Stomach (tissue), 9 donors: ENCODE measurements around the gene ASB8. TPM values are rescaled to one million over a fixed set of nuclear protein-coding genes. Genes with fewer than 3 reads are reported as not detected.

Source experiments
- DNase-seq, 2 donors: peaks; one replicate each; pipeline versions ENCODE4 v3.0.0 to v3.0.0-alpha.2; 2013 to 2019
- H3K27ac ChIP-seq, 5 donors: fragments of 200-600 bp in 4 of 5; sonication (generic) in 4 of 5; one replicate each; pipeline ENCODE4 v1.5.1; 2013 to 2019; ENCODE audit warnings: mild to moderate bottlenecking in 1 of 5, moderate library complexity in 1 of 5
- H3K27me3 ChIP-seq, 3 donors: fragments of 200-600 bp; sonication (generic); one replicate each; pipeline ENCODE4 v1.5.1; 2017 to 2019; ENCODE audit warnings: mixed run types in 1 of 3
- H3K36me3 ChIP-seq, 4 donors: fragments of 200-600 bp; sonication (generic); 1 replicate in 3 of 4; 2 replicates in 1 of 4; pipeline ENCODE4 v1.5.1; 2016 to 2019
- H3K4me1 ChIP-seq, 4 donors: fragments of 200-600 bp; sonication (generic); one replicate each; pipeline ENCODE4 v1.5.1; 2016 to 2019
- H3K4me3 ChIP-seq, 4 donors: fragments of 200-600 bp; sonication (generic) in 3 of 4; one replicate each; pipeline ENCODE4 v1.5.1; 2016 to 2019; ENCODE audit warnings: mild to moderate bottlenecking in 1 of 4
- H3K9me3 ChIP-seq, 4 donors: fragments of 200-600 bp; sonication (generic); one replicate each; pipeline ENCODE4 v1.5.1; 2016 to 2019
- CTCF ChIP-seq, 7 experiments: fragments of 450-650 bp in 4 of 7; fragments of 200-600 bp in 3 of 7; sonication (generic) in 3 of 7; IDR thresholded peaks; one replicate each; pipeline ENCODE4 v1.5.1; 2016 to 2019; ENCODE audit warnings: antibody characterized with exemption in 7 of 7, control low read depth in 2 of 7, mild to moderate bottlenecking in 1 of 7
- EP300 ChIP-seq: sonication (generic); formaldehyde crosslinking; IDR thresholded peaks from one replicate; pipeline ENCODE4 v1.6.1; 2017; ENCODE audit warnings: antibody characterized with exemption
- POLR2A ChIP-seq, 4 donors: fragments of 450-650 bp; IDR thresholded peaks; one replicate each; pipeline ENCODE4 v1.6.1; 2016; ENCODE audit warnings: antibody characterized with exemption in 4 of 4, control low read depth in 2 of 4, mild to moderate bottlenecking in 1 of 4, moderate library complexity in 1 of 4
- POLR2AphosphoS5 ChIP-seq, 3 donors: sonication (generic); formaldehyde crosslinking; IDR thresholded peaks; one replicate each; pipeline ENCODE4 v1.6.1; 2016; ENCODE audit warnings: antibody characterized with exemption in 3 of 3
- WGBS, 5 donors: extraction: QIAGEN DNeasy Blood & Tissue Kit in 3 of 5; methylation state at CpG; one replicate each; pipeline versions ENCODE4 v1.1.5 to v1.1.7; 2013 to 2018; 5-methylcytosine and 5-hydroxymethylcytosine counted together
- intact Hi-C: fragments of 100-400 bp; cut with DNase I; formaldehyde crosslinking; loops from one replicate; pipeline ENCODE4 v1.15.1; 2023; ENCODE audit warnings: low total_unique reads
- polyA plus RNA-seq, 3 donors: library from polyadenylated mRNA; stranded (reverse); fragments of 200-250 nt; gene quantifications; one replicate each; pipeline ENCODE4 v1.2.3, GENCODE V29; 2013
- total RNA-seq, 5 donors: library from RNA; depleted of rRNA; stranded (reverse); fragments of >200 nt; gene quantifications; one replicate each; pipeline versions ENCODE4 v1.1.0 to v1.2.3, GENCODE V29; 2014 to 2016
- donor health status: healthy with polysubstance abuse.
- donor health status: Bipolar disorder and iron deficiency.
- donor health status: healthy.

The ASB8 gene
- total and polyA plus RNA-seq, 8 donors: 4.3 to 47.2 (median 17.5) TPM

GRCh38 chr12:48185181-48185919 is 28.0 kb upstream of the ASB8 start:
- intact Hi-C loops: no loop called here
- no peaks in the 10 kb centered on the region for H3K9me3 ChIP-seq
- peak overlapping the region in 1 of 4 donors; percentile 71 for H3K4me3 ChIP-seq
- TF ChIP-seq POLR2AphosphoS5 (IDR thresholded peaks at IDR 0.05) (no peak), CTCF (IDR thresholded peaks at IDR 0.05) (no peak), POLR2A (IDR thresholded peaks at IDR 0.05) (no peak), EP300 (no peak)
- H3K27ac ChIP-seq: no peak overlapping the region
- no peaks in the 10 kb centered on the region for H3K36me3 ChIP-seq
- 53 to 63% (median 58%) methylated on average over 10 of the region's 10 CpGs for WGBS, 5 donors
- peaks cover 0 to 65% (median 29%) of the 10 kb centered on the region in 3 donors for H3K27me3 ChIP-seq
- peaks cover 12 to 31% (median 24%) of the 10 kb centered on the region in 4 donors for H3K4me1 ChIP-seq
- peak in 1 of 2 donors; percentile 52 for DNase-seq

- intact Hi-C loops: no loop called here
- H3K27me3 ChIP-seq: peaks cover 0 to 67% (median 29%) of the 10 kb centered on the region in 3 donors
Measured at GRCh38 chr12:48184549-48184922, 27.2 kb upstream of the ASB8 start.

GRCh38 chr12:48183876-48184548 is 26.7 kb upstream of the ASB8 start:
- H3K27me3 ChIP-seq: peaks cover 0 to 72% (median 29%) of the 10 kb centered on the region in 3 donors
- H3K27ac ChIP-seq: peak overlapping the region in 2 of 5 donors; percentile 49 to 65
- peaks cover 12 to 31% (median 24%) of the 10 kb centered on the region in 4 donors for H3K4me1 ChIP-seq
- H3K9me3 ChIP-seq: no peaks in the 10 kb centered on the region
- intact Hi-C loops: no loop called here
- H3K4me3 ChIP-seq: peak overlapping the region; percentile 53 to 82 (median 62)
- peak in 1 of 2 donors; percentile 43 for DNase-seq
- no peak for TF ChIP-seq CTCF (IDR thresholded peaks at IDR 0.05)
- no peak for TF ChIP-seq EP300
- TF ChIP-seq POLR2A (IDR thresholded peaks at IDR 0.05): no peak
- no peak for TF ChIP-seq POLR2AphosphoS5 (IDR thresholded peaks at IDR 0.05)
- WGBS, 5 donors: 2 to 5% (median 3%) methylated on average over 17 to 61 of the region's 61 CpGs
- H3K36me3 ChIP-seq: no peaks in the 10 kb centered on the region

More at GRCh38 chr12:48184549-48184922, 27.2 kb upstream of the ASB8 start:
- Histone ChIP-seq H3K4me1 (peaks cover 12 to 31% (median 24%) of the 10 kb centered on the region in 4 donors), H3K27ac (no peak overlapping the region), H3K4me3 (peak overlapping the region; percentile 53 to 82 (median 62)), H3K9me3 (no peaks in the 10 kb centered on the region), H3K36me3 (no peaks in the 10 kb centered on the region)
- DNase-seq: peak in 1 of 2 donors; percentile 32
- TF ChIP-seq CTCF (IDR thresholded peaks at IDR 0.05): no peak
- no peak for TF ChIP-seq EP300
- no peak for TF ChIP-seq POLR2A (IDR thresholded peaks at IDR 0.05)
- no peak for TF ChIP-seq POLR2AphosphoS5 (IDR thresholded peaks at IDR 0.05)
- WGBS, 5 donors: 5 to 13% (median 8%) methylated on average over 7 to 20 of the region's 20 CpGs

- DNase-seq: peak; percentile 48 to 92
- H3K27ac ChIP-seq: peak within 1 kb of the TSS in 4 of 5 donors; percentile 38 to 65 (median 49)
- intact Hi-C loops: no loop called here
- H3K36me3 ChIP-seq: no peaks in the 10 kb centered on the region
- peaks cover 0 to 79% (median 29%) of the 10 kb centered on the region in 3 donors for H3K27me3 ChIP-seq
- H3K9me3 ChIP-seq: no peaks in the 10 kb centered on the region
- H3K4me1 ChIP-seq: peaks cover 12 to 31% (median 24%) of the 10 kb centered on the region in 4 donors
- peak in 1 of 7 experiments; percentile 20 for TF ChIP-seq CTCF (IDR thresholded peaks at IDR 0.05)
- TF ChIP-seq EP300: no peak
- no peak for TF ChIP-seq POLR2AphosphoS5 (IDR thresholded peaks at IDR 0.05)
- TF ChIP-seq POLR2A (IDR thresholded peaks at IDR 0.05): no peak
- peak within 1 kb of the TSS; percentile 53 to 82 (median 62) for H3K4me3 ChIP-seq
- WGBS, 5 donors: 0 to 3% (median 1%) methylated on average over 41 to 61 of the region's 61 CpGs
Measured at GRCh38 chr12:48183091-48183875, 26.0 kb upstream of the ASB8 start, which contains the start of gene CCDC184. Gene CCDC184, plus strand, starts transcription at chr12:48183644. Its CDS starts 479 bp downstream, at chr12:48184123.
